ENCODE measurements around the gene ASPG.

ASPG gene

DNA sequence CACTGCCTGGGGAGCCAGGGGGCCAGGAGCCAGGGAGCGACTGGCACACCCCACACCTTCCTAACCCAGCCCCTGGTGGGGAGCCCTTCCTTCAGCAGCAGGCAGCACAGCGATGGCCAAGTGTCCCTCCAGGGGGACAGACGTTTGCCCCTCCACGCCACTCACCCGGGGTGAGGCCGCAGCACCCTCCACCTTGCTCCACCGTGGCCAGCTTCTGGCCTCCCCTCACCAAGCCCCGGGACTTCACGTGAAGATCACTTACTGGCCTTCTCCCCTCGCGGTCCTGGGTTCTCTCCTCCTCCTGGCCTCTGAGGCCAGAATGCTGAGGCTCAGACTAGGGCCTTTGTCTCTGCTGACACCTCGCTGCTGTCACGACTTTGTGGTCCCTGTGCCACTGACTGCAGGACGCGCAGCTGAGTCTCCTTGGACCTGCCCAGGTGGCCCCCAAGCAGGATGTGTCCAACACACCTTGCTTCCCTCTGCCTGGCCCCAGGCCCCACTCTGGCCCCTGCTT is 3.5 kb upstream of the ASPG start:
- H3K27ac ChIP-seq = peak overlapping the region in 1 of 2 donors; percentile 74
- no peak overlapping the region for H3K4me3 ChIP-seq
- no peak for DNase-seq (ENCODE audit: low spot score)
- TF ChIP-seq, protein P1, sequence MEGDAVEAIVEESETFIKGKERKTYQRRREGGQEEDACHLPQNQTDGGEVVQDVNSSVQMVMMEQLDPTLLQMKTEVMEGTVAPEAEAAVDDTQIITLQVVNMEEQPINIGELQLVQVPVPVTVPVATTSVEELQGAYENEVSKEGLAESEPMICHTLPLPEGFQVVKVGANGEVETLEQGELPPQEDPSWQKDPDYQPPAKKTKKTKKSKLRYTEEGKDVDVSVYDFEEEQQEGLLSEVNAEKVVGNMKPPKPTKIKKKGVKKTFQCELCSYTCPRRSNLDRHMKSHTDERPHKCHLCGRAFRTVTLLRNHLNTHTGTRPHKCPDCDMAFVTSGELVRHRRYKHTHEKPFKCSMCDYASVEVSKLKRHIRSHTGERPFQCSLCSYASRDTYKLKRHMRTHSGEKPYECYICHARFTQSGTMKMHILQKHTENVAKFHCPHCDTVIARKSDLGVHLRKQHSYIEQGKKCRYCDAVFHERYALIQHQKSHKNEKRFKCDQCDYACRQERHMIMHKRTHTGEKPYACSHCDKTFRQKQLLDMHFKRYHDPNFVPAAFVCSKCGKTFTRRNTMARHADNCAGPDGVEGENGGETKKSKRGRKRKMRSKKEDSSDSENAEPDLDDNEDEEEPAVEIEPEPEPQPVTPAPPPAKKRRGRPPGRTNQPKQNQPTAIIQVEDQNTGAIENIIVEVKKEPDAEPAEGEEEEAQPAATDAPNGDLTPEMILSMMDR (IDR thresholded peaks at IDR 0.05) = no peak

GRCh38 chr14:104082807-104083206 is 2.7 kb upstream of the ASPG start:
- TF ChIP-seq, protein P1 (IDR thresholded peaks at IDR 0.05) = no peak
- H3K27ac ChIP-seq = peak overlapping the region in 1 of 2 donors; percentile 74
- DNase-seq (ENCODE audit: low spot score) = peak; percentile 67
- H3K4me3 ChIP-seq = no peak overlapping the region

DNA sequence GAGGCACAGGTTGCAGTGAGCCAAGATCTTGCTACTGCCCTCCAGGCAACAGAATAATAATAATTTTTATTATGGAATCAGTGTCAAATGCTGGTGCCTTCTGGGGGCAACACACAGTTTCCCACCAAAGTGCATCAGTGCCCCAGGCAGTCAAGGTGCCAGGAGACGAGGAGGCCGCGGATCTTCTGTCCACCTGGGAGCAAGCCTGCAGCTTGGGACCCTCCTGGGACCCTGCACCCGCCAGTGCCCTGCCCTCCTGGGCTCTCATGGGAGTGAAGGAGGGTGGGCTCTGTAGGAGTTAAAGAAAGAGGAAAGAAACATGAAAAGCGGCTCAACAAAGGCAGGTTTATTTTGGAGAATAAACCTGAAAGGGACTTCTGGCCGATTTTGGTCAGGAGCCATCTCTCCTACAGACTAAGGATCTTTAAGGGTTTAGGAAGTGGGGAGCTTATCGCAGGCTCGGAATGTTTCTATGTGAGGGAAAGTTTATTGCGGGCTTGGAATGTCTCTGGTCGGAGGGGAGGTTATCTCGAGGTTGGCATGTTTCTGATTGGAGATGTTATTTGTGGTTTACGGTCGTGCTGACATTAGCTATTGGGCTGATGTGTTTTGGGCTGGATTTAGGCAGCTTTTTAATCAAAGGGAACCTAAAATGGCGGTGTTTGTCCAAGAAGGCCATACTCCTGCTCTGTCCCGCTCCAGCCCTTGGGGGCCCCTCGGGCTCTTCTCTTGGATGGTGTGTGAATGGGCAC is 1.1 kb upstream of the ASPG start:
- peak overlapping the region; percentile 57 to 92 for H3K27ac ChIP-seq
- TF ChIP-seq, protein P1 (IDR thresholded peaks at IDR 0.05) = no peak
- H3K4me3 ChIP-seq = peak overlapping the region; percentile 75
- DNase-seq (ENCODE audit: low spot score) = peak; percentile 66

DNA sequence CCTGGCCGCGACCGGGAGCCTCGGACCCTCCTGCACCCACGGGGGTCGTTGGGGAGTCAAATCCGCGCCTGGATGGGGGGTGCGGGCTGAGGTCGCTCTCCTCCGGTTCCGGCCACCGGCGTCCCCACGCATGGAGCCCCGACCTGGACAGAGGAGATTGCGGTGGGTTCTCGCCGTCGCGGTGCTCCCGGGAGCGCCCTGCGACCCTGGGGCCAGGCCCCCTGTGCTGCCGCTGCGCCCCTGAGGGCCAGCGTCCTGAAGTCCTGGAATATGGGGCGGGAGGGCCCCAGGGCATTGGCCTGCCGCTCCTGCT is 345 bp downstream of the ASPG start:
- DNase-seq (ENCODE audit: low spot score) = no peak
- Histone ChIP-seq H3K4me3 (peak overlapping the region; percentile 75), H3K27ac (peak overlapping the region in 1 of 2 donors; percentile 92)
- TF ChIP-seq, protein P1 (IDR thresholded peaks at IDR 0.05) = no peak

- DNase-seq (ENCODE audit: low spot score) = peak; percentile 71
- peak overlapping the region in 1 of 2 donors; percentile 92 for H3K27ac ChIP-seq
- peak overlapping the region; percentile 75 for H3K4me3 ChIP-seq
- TF ChIP-seq, protein P1 (IDR thresholded peaks at IDR 0.05) = no peak
These were observed 735 bp downstream of the ASPG start for GRCh38 chr14:104086210-104086660.

GRCh38 chr14:104086661-104087461 is 1.4 kb downstream of the ASPG start:
- H3K27ac ChIP-seq = peak overlapping the region in 1 of 2 donors; percentile 92
- TF ChIP-seq, protein P1 (IDR thresholded peaks at IDR 0.05) = no peak
- peak overlapping the region; percentile 75 for H3K4me3 ChIP-seq
- peak; percentile 73 for DNase-seq (ENCODE audit: low spot score)
